ENCODE data around the gene ZNF423.

Gene ZNF423

GRCh38 chr16:49452108-49452507, 403.8 kb downstream of the ZNF423 start:
- Histone ChIP-seq H3K4me1 (ENCODE audit: insufficient read depth, low read length) (peaks cover 18% of the 10 kb centered on the region), H3K4me2 (ENCODE audit: insufficient read depth, low read length) (no peak overlapping the region), H2AFZ (ENCODE audit: low read depth, low read length) (no peak overlapping the region), H4K20me1 (ENCODE audit: insufficient read depth, low read length) (no peaks in the 10 kb centered on the region), H3K36me3 (ENCODE audit: insufficient read depth, low read length) (no peaks in the 10 kb centered on the region), H3K9me3 (ENCODE audit: insufficient read depth, low read length, severe bottlenecking) (no peaks in the 10 kb centered on the region), H3K79me2 (ENCODE audit: insufficient read depth, low read length) (no peaks in the 10 kb centered on the region), H3K9ac (ENCODE audit: low read depth, low read length) (no peak overlapping the region), H3K4me3 (ENCODE audit: low read depth in 1 of 2, low read length in 2 of 2) (no peak overlapping the region), H3K27me3 (ENCODE audit: insufficient read depth, low read length, poor library complexity) (no peaks in the 10 kb centered on the region), H3K27ac (ENCODE audit: low read length) (no peak overlapping the region)
- TF ChIP-seq EZH2 (IDR thresholded peaks at IDR 0.05; ENCODE audit: borderline replicate concordance, low read depth, low read length, severe bottlenecking) = no peak
- TF ChIP-seq CTCF (IDR thresholded peaks at IDR 0.05; ENCODE audit: borderline replicate concordance, extremely low read depth, low read length, poor library complexity, severe bottlenecking) = no peak
- no peak for ATAC-seq (ENCODE audit: insufficient read depth, low read depth)
- no peak for DNase-seq

GRCh38 chr16:49446805-49447204, 409.1 kb downstream of the ZNF423 start:
- no peak for DNase-seq
- peaks cover 31% of the 10 kb centered on the region for H3K4me1 ChIP-seq (ENCODE audit: insufficient read depth, low read length)
- H3K4me3 ChIP-seq (ENCODE audit: low read depth in 1 of 2, low read length in 2 of 2) = no peak overlapping the region
- no peaks in the 10 kb centered on the region for H3K36me3 ChIP-seq (ENCODE audit: insufficient read depth, low read length)
- no peaks in the 10 kb centered on the region for H4K20me1 ChIP-seq (ENCODE audit: insufficient read depth, low read length)
- no peaks in the 10 kb centered on the region for H3K79me2 ChIP-seq (ENCODE audit: insufficient read depth, low read length)
- ATAC-seq (ENCODE audit: insufficient read depth, low read depth) = no peak
- H3K27me3 ChIP-seq (ENCODE audit: insufficient read depth, low read length, poor library complexity) = no peaks in the 10 kb centered on the region
- H3K4me2 ChIP-seq (ENCODE audit: insufficient read depth, low read length) = no peak overlapping the region
- no peaks in the 10 kb centered on the region for H3K9me3 ChIP-seq (ENCODE audit: insufficient read depth, low read length, severe bottlenecking)
- no peak overlapping the region for H3K27ac ChIP-seq (ENCODE audit: low read length)
- TF ChIP-seq EZH2 (IDR thresholded peaks at IDR 0.05; ENCODE audit: borderline replicate concordance, low read depth, low read length, severe bottlenecking) (no peak), CTCF (IDR thresholded peaks at IDR 0.05; ENCODE audit: borderline replicate concordance, extremely low read depth, low read length, poor library complexity, severe bottlenecking) (no peak)
- H3K9ac ChIP-seq (ENCODE audit: low read depth, low read length) = no peak overlapping the region
- H2AFZ ChIP-seq (ENCODE audit: low read depth, low read length) = no peak overlapping the region

- Histone ChIP-seq H3K36me3 (ENCODE audit: insufficient read depth, low read length) (no peaks in the 10 kb centered on the region), H3K9me3 (ENCODE audit: insufficient read depth, low read length, severe bottlenecking) (no peaks in the 10 kb centered on the region), H3K79me2 (ENCODE audit: insufficient read depth, low read length) (no peaks in the 10 kb centered on the region), H3K9ac (ENCODE audit: low read depth, low read length) (no peak overlapping the region), H3K27me3 (ENCODE audit: insufficient read depth, low read length, poor library complexity) (no peaks in the 10 kb centered on the region), H4K20me1 (ENCODE audit: insufficient read depth, low read length) (no peaks in the 10 kb centered on the region), H3K4me1 (ENCODE audit: insufficient read depth, low read length) (peaks cover 52% of the 10 kb centered on the region), H3K27ac (ENCODE audit: low read length) (peak overlapping the region; percentile 56; the same call in 1 of the 2 replicates), H3K4me3 (ENCODE audit: low read depth in 1 of 2, low read length in 2 of 2) (no peak overlapping the region), H2AFZ (ENCODE audit: low read depth, low read length) (no peak overlapping the region), H3K4me2 (ENCODE audit: insufficient read depth, low read length) (no peak overlapping the region)
- DNase-seq (no peak), ATAC-seq (ENCODE audit: insufficient read depth, low read depth) (no peak)
- no peak for TF ChIP-seq CTCF (IDR thresholded peaks at IDR 0.05; ENCODE audit: borderline replicate concordance, extremely low read depth, low read length, poor library complexity, severe bottlenecking)
- no peak for TF ChIP-seq EZH2 (IDR thresholded peaks at IDR 0.05; ENCODE audit: borderline replicate concordance, low read depth, low read length, severe bottlenecking)
Measured at GRCh38 chr16:49443576-49443975, 412.3 kb downstream of the ZNF423 start.

GRCh38 chr16:49442805-49443204, 413.1 kb downstream of the ZNF423 start:
- H3K36me3 ChIP-seq (ENCODE audit: insufficient read depth, low read length) = no peaks in the 10 kb centered on the region
- H3K4me1 ChIP-seq (ENCODE audit: insufficient read depth, low read length) = peaks cover 52% of the 10 kb centered on the region
- H4K20me1 ChIP-seq (ENCODE audit: insufficient read depth, low read length) = no peaks in the 10 kb centered on the region
- no peaks in the 10 kb centered on the region for H3K79me2 ChIP-seq (ENCODE audit: insufficient read depth, low read length)
- DNase-seq = peak; percentile 33
- no peak overlapping the region for H3K4me3 ChIP-seq (ENCODE audit: low read depth in 1 of 2, low read length in 2 of 2)
- H3K4me2 ChIP-seq (ENCODE audit: insufficient read depth, low read length) = 0 out of 2 replicates have a peak overlapping the region, but pooled peaks have one; percentile 4
- peak overlapping the region; percentile 64 for H3K9ac ChIP-seq (ENCODE audit: low read depth, low read length)
- H3K9me3 ChIP-seq (ENCODE audit: insufficient read depth, low read length, severe bottlenecking) = no peaks in the 10 kb centered on the region
- no peaks in the 10 kb centered on the region for H3K27me3 ChIP-seq (ENCODE audit: insufficient read depth, low read length, poor library complexity)
- TF ChIP-seq EZH2 (IDR thresholded peaks at IDR 0.05; ENCODE audit: borderline replicate concordance, low read depth, low read length, severe bottlenecking) = no peak
- no peak for TF ChIP-seq CTCF (IDR thresholded peaks at IDR 0.05; ENCODE audit: borderline replicate concordance, extremely low read depth, low read length, poor library complexity, severe bottlenecking)
- peak overlapping the region; percentile 57; the same call in 1 of the 2 replicates for H2AFZ ChIP-seq (ENCODE audit: low read depth, low read length)
- no peak for ATAC-seq (ENCODE audit: insufficient read depth, low read depth)
- H3K27ac ChIP-seq (ENCODE audit: low read length) = peak overlapping the region; percentile 99
